ENCODE measurements around the gene ZNF423.

The ZNF423 gene

DNA sequence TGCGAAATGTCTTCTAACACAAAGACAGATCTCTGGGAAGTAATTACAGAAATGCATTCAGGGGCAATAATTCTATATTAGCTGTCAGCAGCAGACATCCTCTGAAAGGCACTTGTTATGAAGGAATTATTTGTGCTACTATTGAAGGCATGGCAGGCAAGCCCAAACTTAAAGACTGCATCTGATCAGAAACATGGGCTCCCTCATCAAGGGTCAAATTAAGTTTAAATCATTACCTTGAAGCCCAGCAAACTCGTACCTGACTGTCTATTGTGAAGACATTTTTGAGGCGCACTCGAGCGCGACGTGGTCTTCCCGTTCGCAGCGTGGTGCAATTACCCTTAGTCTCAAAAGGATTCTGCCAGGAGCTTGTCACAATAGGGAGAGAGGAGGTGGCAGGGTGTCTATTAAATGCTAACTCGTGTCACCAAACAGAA is 110.6 kb downstream of the ZNF423 start:
- TF ChIP-seq, protein P1, sequence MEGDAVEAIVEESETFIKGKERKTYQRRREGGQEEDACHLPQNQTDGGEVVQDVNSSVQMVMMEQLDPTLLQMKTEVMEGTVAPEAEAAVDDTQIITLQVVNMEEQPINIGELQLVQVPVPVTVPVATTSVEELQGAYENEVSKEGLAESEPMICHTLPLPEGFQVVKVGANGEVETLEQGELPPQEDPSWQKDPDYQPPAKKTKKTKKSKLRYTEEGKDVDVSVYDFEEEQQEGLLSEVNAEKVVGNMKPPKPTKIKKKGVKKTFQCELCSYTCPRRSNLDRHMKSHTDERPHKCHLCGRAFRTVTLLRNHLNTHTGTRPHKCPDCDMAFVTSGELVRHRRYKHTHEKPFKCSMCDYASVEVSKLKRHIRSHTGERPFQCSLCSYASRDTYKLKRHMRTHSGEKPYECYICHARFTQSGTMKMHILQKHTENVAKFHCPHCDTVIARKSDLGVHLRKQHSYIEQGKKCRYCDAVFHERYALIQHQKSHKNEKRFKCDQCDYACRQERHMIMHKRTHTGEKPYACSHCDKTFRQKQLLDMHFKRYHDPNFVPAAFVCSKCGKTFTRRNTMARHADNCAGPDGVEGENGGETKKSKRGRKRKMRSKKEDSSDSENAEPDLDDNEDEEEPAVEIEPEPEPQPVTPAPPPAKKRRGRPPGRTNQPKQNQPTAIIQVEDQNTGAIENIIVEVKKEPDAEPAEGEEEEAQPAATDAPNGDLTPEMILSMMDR (IDR thresholded peaks at IDR 0.05), result no peak
- DNase-seq (ENCODE audit: low spot score), result no peak
- H3K27ac ChIP-seq, result no peak overlapping the region
- no peak overlapping the region for H3K4me3 ChIP-seq

DNA sequence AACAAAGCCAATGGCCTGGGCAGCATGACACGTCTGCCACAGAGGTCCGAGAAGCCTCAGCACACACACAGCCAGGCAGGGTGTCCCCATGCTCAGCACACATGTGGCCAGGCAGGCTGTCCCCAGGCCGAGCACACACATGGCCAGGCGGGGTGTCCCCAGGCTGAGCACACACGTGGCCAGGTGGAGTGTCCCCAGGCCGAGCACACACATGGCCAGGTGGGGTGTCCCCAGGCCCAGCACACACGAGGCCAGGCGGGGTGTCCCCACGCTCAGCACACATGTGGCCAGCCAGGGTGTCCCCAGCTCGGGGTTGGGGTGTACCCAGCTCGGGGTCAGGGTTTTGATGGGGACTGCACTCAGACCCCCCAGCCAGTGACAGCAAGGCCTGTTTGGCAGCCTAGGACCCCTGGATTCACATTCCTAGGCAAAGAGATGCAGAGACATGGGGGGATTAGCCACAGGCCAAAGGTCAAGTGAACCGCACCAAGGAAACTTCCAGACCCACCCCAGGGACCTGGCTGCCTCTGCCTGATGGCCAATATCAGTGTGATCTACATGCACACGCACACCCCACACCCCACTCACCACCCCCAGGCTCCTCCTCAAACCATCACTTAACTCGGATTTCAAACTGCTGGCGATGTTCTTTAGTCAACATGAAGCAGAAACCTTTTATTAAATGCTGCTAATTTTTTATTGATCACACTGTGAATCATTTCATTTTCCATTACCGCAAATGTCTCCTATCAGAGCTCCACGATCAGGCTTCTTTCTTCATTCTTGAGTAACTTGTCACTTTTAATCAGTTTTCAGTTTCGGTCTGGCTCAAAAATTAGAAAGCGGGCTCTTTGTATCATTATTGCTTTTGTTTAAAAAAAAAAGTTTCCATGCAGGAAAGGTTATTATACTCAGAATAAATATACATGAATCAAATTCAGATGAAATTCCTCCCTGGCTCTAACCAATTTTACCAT is 111.4 kb downstream of the ZNF423 start:
- H3K4me3 ChIP-seq, result no peak overlapping the region
- H3K27ac ChIP-seq, result no peak overlapping the region
- TF ChIP-seq, protein P1 (IDR thresholded peaks at IDR 0.05), result no peak
- DNase-seq (ENCODE audit: low spot score), result no peak

DNA sequence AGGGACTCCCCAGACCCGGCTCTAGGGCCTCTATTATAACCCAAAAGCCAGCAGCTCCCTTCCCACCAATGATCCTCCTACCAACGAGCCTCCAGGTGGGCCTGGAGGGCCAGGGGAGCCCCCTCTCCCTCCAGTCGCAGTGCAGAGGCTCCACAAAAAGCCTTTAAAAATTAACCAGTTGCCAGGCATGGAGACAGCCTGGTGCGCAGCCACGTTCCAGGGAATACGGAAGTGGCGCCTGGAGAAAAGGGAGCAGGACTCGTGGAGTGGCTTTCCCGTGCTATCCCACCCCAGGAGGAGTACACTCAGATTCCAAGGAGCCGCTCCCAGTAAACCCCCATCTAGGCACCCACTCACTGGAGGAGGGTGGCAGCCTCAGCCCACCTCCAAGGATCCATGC is 112.3 kb downstream of the ZNF423 start:
- Histone ChIP-seq H3K27ac (no peak overlapping the region), H3K4me3 (no peak overlapping the region)
- DNase-seq (ENCODE audit: low spot score), result no peak
- TF ChIP-seq, protein P1 (IDR thresholded peaks at IDR 0.05), result no peak

DNA sequence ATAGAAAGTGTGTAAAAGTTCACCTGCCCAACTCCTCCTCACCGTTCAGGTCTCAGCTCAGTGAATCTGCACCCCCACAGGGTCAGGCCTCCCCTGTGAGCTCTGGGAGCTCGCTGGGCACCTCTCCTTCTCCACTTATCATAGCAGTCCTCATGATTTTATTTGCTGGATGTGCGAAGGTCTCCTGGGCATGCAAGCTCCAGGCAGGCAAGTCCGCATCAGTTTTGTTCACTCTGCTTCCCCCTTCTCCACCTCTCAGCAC is 112.8 kb downstream of the ZNF423 start:
- no peak for DNase-seq (ENCODE audit: low spot score)
- TF ChIP-seq, protein P1 (IDR thresholded peaks at IDR 0.05), result no peak
- H3K27ac ChIP-seq, result no peak overlapping the region

DNA sequence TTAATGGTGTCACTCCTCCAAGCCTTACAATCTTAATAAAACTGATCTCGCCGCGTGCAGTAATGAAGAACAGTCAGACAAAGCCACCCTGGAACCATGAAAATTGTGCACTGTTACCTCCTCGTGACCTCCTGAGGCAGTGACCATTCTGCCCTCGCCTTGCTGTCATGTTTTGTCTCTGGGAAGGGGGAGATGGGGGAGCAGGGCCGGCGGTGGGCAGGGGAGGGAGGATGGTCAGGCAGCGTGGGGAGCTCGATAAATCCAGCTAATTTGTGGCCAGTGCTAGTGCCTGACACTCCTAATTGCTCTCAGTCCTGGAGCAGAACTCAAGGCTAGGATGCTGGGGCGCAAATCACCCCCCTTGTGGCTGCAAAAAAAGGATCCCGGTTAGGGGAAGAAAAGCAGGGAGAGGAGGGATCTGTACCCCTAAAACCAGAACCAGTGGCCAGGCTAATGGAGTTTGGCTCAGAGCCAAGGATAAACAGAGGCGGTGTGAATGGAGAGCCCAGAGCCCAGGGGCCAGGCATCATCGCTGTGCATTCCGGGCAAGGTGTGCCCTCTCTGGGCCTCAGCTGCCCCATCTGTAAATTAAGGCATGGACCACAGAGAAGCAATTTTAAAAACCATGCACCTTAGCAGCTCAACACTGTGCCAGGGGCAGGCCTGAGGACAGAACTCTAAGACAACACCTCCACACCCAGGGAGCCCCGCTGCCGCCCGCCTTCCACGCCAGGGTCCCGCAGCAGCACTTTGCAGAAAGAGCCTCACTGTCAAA is 113.3 kb downstream of the ZNF423 start:
- no peak overlapping the region for H3K4me3 ChIP-seq
- no peak for DNase-seq (ENCODE audit: low spot score)
- TF ChIP-seq, protein P1 (IDR thresholded peaks at IDR 0.05), result no peak
- no peak overlapping the region for H3K27ac ChIP-seq

More for the DNA sequence above, 112.8 kb downstream of the ZNF423 start:
- no peak overlapping the region for H3K4me3 ChIP-seq

DNA sequence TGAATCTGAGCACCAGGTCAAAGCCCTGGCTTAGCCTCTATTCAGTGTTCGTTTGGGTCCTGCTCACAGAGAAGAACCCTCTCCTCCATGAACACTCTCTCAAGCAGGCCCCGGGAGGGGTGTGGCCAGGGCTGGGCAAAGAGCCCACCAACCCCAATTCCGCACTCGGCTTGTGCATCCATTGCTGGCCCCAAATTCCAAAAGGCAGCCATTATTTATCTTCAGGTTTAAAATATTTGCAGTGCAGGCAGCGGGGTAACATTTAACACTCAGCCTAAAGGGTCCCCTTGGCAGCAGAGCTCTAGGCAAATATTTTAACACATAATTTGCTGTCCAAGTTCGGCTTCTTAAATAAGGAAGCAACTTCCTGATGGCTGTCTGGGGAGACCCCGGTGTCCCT is 115.7 kb downstream of the ZNF423 start:
- H3K27ac ChIP-seq, result no peak overlapping the region
- no peak overlapping the region for H3K4me3 ChIP-seq
- no peak for DNase-seq (ENCODE audit: low spot score)
- TF ChIP-seq, protein P1 (IDR thresholded peaks at IDR 0.05), result no peak
